ENCODE results near the gene TPSAB1. TPM values are rescaled to one million over a fixed set of nuclear protein-coding genes. Genes with fewer than 3 reads are reported as not detected.
"Not testable (repeated sequence)": the region's sequence is repeated elsewhere in the genome, so short reads cannot be mapped to it uniquely, and the experiment has no call there.

The TPSAB1 gene
- total and polyA plus RNA-seq, 2 donors, result 10.8 to 72.9 TPM

GRCh38 chr16:1223355-1224214 is 16.9 kb upstream of the TPSAB1 start:
- H3K4me3 ChIP-seq (ENCODE audit: low read depth, low read length), result no peak overlapping the region
- no peak for DNase-seq (ENCODE audit: extremely low spot score)
- H3K27ac ChIP-seq (ENCODE audit: low read depth), result no peak overlapping the region
- no peaks in the 10 kb centered on the region for H3K36me3 ChIP-seq (ENCODE audit: insufficient read depth)
- H3K4me1 ChIP-seq (ENCODE audit: insufficient read depth), result no peaks in the 10 kb centered on the region
- 86% methylated on average over 38 of the region's 38 CpGs for WGBS

GRCh38 chr16:1224558-1224957 is 15.9 kb upstream of the TPSAB1 start:
- Histone ChIP-seq H3K36me3 (ENCODE audit: insufficient read depth) (no peaks in the 10 kb centered on the region), H3K4me3 (ENCODE audit: low read depth, low read length) (no peak overlapping the region), H3K27ac (ENCODE audit: low read depth) (no peak overlapping the region), H3K4me1 (ENCODE audit: insufficient read depth) (no peaks in the 10 kb centered on the region)
- DNase-seq (ENCODE audit: extremely low spot score), result no peak
- WGBS, result 69% methylated on average over 9 of the region's 9 CpGs

- 56% methylated on average over 10 of the region's 10 CpGs for WGBS
- no peak for DNase-seq (ENCODE audit: extremely low spot score)
- no peaks in the 10 kb centered on the region for H3K36me3 ChIP-seq (ENCODE audit: insufficient read depth)
- H3K27ac ChIP-seq (ENCODE audit: low read depth), result no peak within 1 kb of the TSS
- H3K4me1 ChIP-seq (ENCODE audit: insufficient read depth), result no peaks in the 10 kb centered on the region
- H3K4me3 ChIP-seq (ENCODE audit: low read depth, low read length), result no peak within 1 kb of the TSS
Observed at GRCh38 chr16:1225051-1225451, 15.5 kb upstream of the TPSAB1 start, which contains the start of gene TPSG1. Gene TPSG1, minus strand, starts transcription at chr16:1225268. Its CDS starts 16 bp downstream, at chr16:1225252.

- not testable (repeated sequence) for H3K4me3 ChIP-seq (ENCODE audit: low read depth, low read length); H3K36me3 ChIP-seq (ENCODE audit: insufficient read depth); H3K27ac ChIP-seq (ENCODE audit: low read depth); DNase-seq (ENCODE audit: extremely low spot score); H3K4me1 ChIP-seq (ENCODE audit: insufficient read depth)
- 38% methylated on average over 24 of the region's 24 CpGs for WGBS
Observed at GRCh38 chr16:1225728-1226311, 14.7 kb upstream of the TPSAB1 start.

- not testable (repeated sequence) for H3K36me3 ChIP-seq (ENCODE audit: insufficient read depth); DNase-seq (ENCODE audit: extremely low spot score); H3K4me1 ChIP-seq (ENCODE audit: insufficient read depth); H3K4me3 ChIP-seq (ENCODE audit: low read depth, low read length); H3K27ac ChIP-seq (ENCODE audit: low read depth)
- 38% methylated on average over 14 of the region's 14 CpGs for WGBS
Observed at GRCh38 chr16:1226692-1227091, 13.8 kb upstream of the TPSAB1 start.

DNA sequence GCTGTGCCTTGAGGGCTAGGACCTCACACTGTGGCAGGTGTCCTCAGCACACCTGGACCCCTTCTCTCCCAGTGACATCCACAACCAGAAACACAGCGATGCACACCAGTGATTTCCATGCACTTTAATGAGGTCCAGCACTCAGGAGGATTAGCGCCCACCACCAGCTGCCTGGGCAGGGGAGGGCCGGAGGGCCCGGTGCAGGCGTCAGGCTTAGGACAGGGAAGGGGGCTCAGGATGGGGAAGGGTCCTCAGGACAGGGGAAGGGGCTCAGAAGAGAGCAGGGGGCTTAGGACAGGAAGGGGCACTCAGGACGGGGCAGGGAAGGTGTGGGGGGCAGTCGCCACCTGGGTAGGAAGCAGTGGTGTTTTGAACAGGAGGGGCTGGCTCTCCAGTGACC is 12.3 kb upstream of the TPSAB1 start:
- H3K36me3 ChIP-seq (ENCODE audit: insufficient read depth); DNase-seq (ENCODE audit: extremely low spot score); H3K4me1 ChIP-seq (ENCODE audit: insufficient read depth); H3K27ac ChIP-seq (ENCODE audit: low read depth); H3K4me3 ChIP-seq (ENCODE audit: low read depth, low read length): not testable (repeated sequence)
- WGBS, result 60% methylated on average over 7 of the region's 7 CpGs

DNA sequence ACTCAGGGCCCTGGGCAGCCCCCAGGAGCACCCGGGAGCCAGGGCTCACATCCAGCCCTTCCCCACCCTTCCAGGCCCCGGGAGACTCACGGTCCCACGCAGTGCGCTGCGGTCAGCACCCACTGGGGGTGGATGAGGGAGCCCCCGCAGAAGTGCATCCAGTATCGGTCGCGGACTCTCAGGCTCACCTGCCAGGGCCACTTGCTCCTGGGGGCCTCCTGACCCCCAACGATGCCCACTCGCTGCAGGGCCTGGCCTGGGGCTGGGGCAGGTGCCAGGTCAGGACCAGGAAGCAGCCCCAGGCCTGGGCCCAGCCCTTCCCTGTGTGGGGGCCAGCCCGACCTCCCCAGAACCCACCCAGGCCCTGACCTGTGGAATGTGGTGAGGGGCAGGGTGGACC is 11.0 kb upstream of the TPSAB1 start:
- not testable (repeated sequence) for DNase-seq (ENCODE audit: extremely low spot score); H3K36me3 ChIP-seq (ENCODE audit: insufficient read depth); H3K4me1 ChIP-seq (ENCODE audit: insufficient read depth); H3K4me3 ChIP-seq (ENCODE audit: low read depth, low read length); H3K27ac ChIP-seq (ENCODE audit: low read depth)
- 73% methylated on average over 10 of the region's 13 CpGs for WGBS

DNA sequence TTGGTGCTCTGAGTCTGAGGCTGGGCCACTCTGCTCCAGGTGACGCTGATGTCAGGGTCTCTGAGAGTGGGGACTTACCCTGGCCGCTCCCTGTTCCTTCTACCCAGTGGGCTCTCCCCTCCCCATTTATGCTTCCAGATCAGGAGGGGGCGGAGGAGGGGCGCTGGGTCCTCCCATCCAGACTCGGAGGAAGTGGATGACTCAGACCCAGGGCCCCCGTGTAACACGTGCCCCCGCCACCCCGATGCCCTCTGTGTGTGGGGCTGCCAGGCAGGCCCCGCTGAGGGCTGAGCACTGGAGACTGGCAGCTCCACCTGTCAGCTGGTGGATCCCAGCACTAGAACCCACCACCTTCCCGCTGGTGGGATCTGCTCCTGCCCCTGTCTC is 10.4 kb upstream of the TPSAB1 start, which contains the start of gene TPSB2:
Gene TPSB2 (minus strand): TSS at position 101 of the 387 bp plus-strand sequence. CDS start 233 bp downstream, outside the sequence.
- H3K27ac ChIP-seq (ENCODE audit: low read depth); H3K36me3 ChIP-seq (ENCODE audit: insufficient read depth); DNase-seq (ENCODE audit: extremely low spot score); H3K4me3 ChIP-seq (ENCODE audit: low read depth, low read length); H3K4me1 ChIP-seq (ENCODE audit: insufficient read depth): not testable (repeated sequence)
- 75% methylated on average over 3 of the region's 11 CpGs for WGBS

GRCh38 chr16:1230471-1231212 is 9.9 kb upstream of the TPSAB1 start:
- not testable (repeated sequence) for H3K27ac ChIP-seq (ENCODE audit: low read depth); H3K4me3 ChIP-seq (ENCODE audit: low read depth, low read length); DNase-seq (ENCODE audit: extremely low spot score); H3K36me3 ChIP-seq (ENCODE audit: insufficient read depth); H3K4me1 ChIP-seq (ENCODE audit: insufficient read depth)
- 83% methylated on average over 17 of the region's 17 CpGs for WGBS

DNA sequence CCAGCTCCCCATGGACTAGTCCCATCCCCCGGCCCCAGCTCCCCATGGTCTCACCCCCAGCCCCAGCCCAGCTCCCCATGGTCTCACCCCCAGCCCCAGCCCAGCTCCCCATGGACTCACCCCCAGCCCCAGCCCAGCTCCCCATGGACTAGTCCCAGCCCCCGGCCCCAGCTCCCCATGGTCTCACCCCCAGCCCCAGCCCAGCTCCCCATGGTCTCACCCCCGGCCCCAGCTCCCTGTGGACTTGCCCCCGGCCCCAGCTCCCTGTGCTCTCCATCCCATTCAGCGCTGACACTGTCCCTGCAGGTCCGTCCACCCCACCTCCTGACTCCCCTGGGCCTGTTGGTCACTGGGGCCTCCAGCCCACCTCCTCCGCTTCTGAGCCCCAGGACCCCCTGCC is 9.2 kb upstream of the TPSAB1 start:
- not testable (repeated sequence) for H3K4me3 ChIP-seq (ENCODE audit: low read depth, low read length); DNase-seq (ENCODE audit: extremely low spot score); H3K4me1 ChIP-seq (ENCODE audit: insufficient read depth); H3K27ac ChIP-seq (ENCODE audit: low read depth); H3K36me3 ChIP-seq (ENCODE audit: insufficient read depth)
- WGBS, result 89% methylated on average over 7 of the region's 7 CpGs

- not testable (repeated sequence) for H3K4me1 ChIP-seq (ENCODE audit: insufficient read depth); H3K36me3 ChIP-seq (ENCODE audit: insufficient read depth); H3K4me3 ChIP-seq (ENCODE audit: low read depth, low read length); H3K27ac ChIP-seq (ENCODE audit: low read depth); DNase-seq (ENCODE audit: extremely low spot score)
- no CpG with 5 or more reads among the region's 47 CpGs for WGBS
Observed at GRCh38 chr16:1232049-1232748, 8.3 kb upstream of the TPSAB1 start.

DNA sequence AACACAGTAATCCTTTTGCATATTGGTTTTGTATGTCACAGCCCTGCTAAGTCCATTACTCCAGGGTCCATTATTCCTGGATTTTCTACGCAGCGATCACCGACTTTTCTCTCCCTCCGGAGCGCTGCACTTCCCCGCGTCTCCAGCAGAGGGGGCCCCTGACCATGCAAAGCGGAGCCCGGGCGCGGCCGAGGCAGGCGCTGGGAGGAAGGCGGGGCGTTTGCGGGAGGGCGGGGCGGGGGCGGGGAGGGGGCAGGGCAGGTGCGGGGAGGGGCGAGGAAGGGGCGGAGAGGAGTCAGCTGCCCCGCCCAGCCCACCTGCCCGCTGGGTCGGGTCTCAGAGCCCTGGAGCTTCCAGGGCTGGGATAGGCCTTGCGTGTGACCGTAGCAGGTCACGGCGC is 3.8 kb upstream of the TPSAB1 start:
- H3K36me3 ChIP-seq (ENCODE audit: insufficient read depth); H3K27ac ChIP-seq (ENCODE audit: low read depth); DNase-seq (ENCODE audit: extremely low spot score); H3K4me3 ChIP-seq (ENCODE audit: low read depth, low read length); H3K4me1 ChIP-seq (ENCODE audit: insufficient read depth): not testable (repeated sequence)
- no CpG with 5 or more reads among the region's 29 CpGs for WGBS

DNA sequence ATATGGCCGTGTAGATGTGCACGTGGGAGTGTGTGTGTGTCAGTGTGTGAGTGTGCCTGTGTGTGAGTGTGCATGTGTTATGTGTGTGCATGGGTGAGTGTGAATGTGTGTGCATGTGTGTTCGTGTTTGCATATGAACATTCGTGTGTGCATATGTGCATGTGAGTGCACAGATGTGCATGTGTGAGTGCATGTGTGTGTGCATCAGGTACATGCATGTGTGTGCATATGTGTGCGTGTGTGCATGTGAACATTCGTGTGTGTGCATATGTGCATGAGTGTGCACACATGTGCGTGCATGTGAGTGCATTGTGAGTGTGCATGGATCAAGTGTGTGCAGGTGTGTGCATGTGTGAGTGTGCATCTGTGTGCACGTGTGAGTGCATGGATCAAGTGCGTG is 2.5 kb upstream of the TPSAB1 start:
- Histone ChIP-seq H3K27ac (ENCODE audit: low read depth) (no peak overlapping the region), H3K4me3 (ENCODE audit: low read depth, low read length) (no peak overlapping the region), H3K4me1 (ENCODE audit: insufficient read depth) (no peaks in the 10 kb centered on the region), H3K36me3 (ENCODE audit: insufficient read depth) (no peaks in the 10 kb centered on the region)
- WGBS, result 82% methylated on average over 9 of the region's 9 CpGs
- no peak for DNase-seq (ENCODE audit: extremely low spot score)
